Activated naive CD4-positive, alpha-beta T cell treated with anti-CD3 and anti-CD28 coated beads, Interleukin-2, amount 10 ng/mL, durations not matched to agents 7 days and 5 days (primary cell): Measurements from ENCODE around the gene URAD.

Experiments
- CTCF ChIA-PET: fragments of 350-600 bp; sonication (Branson Sonifier 250); formaldehyde crosslinking; loops from one replicate; lab custom pipeline; 2021; ENCODE audit warnings: antibody characterized with exemption; lab: Charles Lee
- DNase-seq: peaks from one replicate; pipeline ENCODE4 v3.0.0-alpha.2; 2020
- H3K27ac Mint-ChIP-seq: one replicate; pipeline ENCODE4 v1.8.0; 2021; ENCODE audit warnings: mild to moderate bottlenecking, moderate library complexity, mixed read lengths
- H3K27me3 Mint-ChIP-seq: one replicate; pipeline ENCODE4 v1.8.0; 2021; ENCODE audit warnings: mild to moderate bottlenecking, mixed read lengths
- H3K36me3 Mint-ChIP-seq: one replicate; pipeline ENCODE4 v1.8.0; 2021; ENCODE audit warnings: mixed read lengths
- H3K4me1 Mint-ChIP-seq: one replicate; pipeline ENCODE4 v1.8.0; 2021; ENCODE audit warnings: mixed read lengths
- H3K4me3 Mint-ChIP-seq: one replicate; pipeline ENCODE4 v1.8.0; 2021; ENCODE audit warnings: mild to moderate bottlenecking, moderate library complexity, mixed read lengths
- H3K9me3 Mint-ChIP-seq: one replicate; pipeline ENCODE4 v1.8.0; 2021; ENCODE audit warnings: mixed read lengths

Gene URAD

DNA sequence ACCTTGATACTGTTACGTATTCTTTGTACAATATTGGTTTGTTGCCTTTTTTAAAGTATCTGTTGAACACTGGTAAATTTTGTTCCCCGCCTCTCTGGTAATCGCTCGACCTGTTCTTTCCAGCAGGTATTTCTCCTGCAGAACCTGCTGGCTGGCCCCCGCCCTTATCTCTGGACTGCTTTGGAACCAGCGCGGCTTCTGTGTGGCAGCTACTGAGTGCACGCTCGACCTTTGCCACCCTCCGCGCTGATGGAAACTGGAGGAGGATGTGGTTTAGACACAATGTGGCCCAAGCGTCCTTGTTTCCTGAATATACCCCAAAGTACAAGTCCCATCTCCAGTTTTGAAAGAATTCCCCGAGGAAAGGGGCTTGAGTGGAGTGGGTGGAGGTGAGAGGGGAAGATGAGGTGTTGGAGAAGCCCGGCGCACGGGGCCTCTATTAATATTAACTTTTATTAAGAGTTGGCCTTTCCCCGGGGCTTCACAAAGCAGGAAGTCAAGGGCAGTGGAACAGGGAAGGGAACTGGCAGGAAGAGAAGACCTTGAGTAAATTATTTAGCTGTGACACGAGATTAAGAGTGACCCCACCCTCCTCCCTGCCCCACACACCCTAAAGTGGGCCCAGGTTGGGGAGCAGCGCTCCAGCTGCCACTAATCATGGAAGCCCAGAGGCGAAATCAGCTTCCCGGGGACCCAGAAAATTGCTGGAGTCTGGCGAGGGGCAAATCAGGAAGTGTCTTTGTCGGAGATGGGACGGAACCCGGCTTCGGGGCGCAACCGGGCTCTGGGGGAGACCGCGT is 35.4 kb downstream of the URAD start:
- peaks cover 1% of the 10 kb centered on the region for H3K36me3 Mint-ChIP-seq
- DNase-seq = no peak
- no peak overlapping the region for H3K27ac Mint-ChIP-seq
- H3K27me3 Mint-ChIP-seq = peaks cover 73% of the 10 kb centered on the region
- peaks cover 13% of the 10 kb centered on the region for H3K4me1 Mint-ChIP-seq
- CTCF ChIA-PET = interaction anchor here (0.8 to 7.0 kb wide), 18 partner anchors 12 to 968 kb away, joined by 3 to 41 read pairs (median 4); no protein-coding TSS in a partner anchor
- no peaks in the 10 kb centered on the region for H3K9me3 Mint-ChIP-seq
- peak overlapping the region; percentile 60 for H3K4me3 Mint-ChIP-seq

DNA sequence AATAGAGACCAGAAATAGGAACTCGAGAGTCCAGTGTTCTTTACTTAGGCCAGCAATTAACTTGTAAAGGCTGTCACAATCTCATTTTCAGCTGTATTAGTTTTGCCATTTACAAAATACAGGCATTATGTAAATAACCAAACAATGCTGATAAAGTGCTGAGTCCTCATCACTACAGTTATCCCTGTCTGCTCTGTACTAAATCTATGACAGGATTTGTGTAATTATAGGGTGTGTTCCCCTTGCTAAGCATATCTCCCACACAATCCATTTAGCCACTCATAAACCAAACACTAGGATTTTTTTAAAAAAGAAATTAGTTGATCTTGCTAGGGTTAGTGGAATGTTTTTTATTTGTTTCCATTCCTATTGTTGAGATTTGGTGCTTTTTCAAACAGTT is 45.5 kb downstream of the URAD start:
- Mint-ChIP-seq H3K27me3 (peaks cover 18% of the 10 kb centered on the region), H3K4me1 (no peaks in the 10 kb centered on the region), H3K9me3 (peaks cover 2% of the 10 kb centered on the region), H3K4me3 (no peak overlapping the region), H3K27ac (no peak overlapping the region), H3K36me3 (no peaks in the 10 kb centered on the region)
- CTCF ChIA-PET = interaction anchor here (1.4 to 1.6 kb wide), 2 partner anchors 10 to 11 kb away, joined by 3 to 4 read pairs; no protein-coding TSS in a partner anchor
- DNase-seq = no peak

DNA sequence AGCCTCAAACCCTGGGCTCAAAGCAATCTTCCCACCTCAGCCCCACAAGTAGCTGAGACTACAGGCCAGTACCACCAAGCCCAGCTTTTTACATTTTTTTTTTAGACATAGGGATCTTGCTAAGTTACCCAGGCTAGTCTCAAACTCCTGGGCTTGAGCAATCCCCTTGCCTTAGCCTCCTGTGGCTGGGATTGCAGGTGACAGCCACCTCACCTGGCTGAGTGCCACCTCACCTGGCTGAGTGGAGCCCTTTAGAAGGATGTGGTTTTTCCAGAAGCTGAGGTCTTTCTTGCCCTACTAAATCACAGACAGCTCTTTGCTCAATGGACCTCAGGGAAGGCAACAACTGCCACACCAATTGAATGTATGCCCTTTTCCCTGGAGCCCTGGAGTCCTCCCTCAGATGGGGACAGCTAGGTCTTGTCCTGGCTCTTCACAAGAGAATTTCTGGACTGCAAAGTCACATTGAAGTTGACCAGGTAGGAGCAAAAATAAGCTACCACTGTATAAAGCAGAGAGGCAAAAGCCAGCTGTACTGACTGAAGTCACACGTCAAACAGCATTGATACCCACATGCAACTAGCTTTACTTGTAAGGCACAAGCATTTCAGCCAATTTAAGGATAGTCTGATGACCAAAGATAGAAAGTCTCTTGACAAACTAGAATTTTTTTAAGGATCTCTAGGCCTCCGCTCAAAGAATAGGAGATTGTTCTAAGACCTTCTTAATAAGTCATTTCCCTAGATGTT is 54.7 kb downstream of the URAD start:
- Mint-ChIP-seq H3K27ac (no peak overlapping the region), H3K27me3 (peaks cover 44% of the 10 kb centered on the region), H3K36me3 (no peaks in the 10 kb centered on the region), H3K9me3 (no peaks in the 10 kb centered on the region), H3K4me1 (no peaks in the 10 kb centered on the region), H3K4me3 (no peak overlapping the region)
- CTCF ChIA-PET = interaction anchor here (0.6 to 1.3 kb wide), 5 partner anchors 9 to 64 kb away, joined by 3 to 4 read pairs (median 3); no protein-coding TSS in a partner anchor
- no peak for DNase-seq

DNA sequence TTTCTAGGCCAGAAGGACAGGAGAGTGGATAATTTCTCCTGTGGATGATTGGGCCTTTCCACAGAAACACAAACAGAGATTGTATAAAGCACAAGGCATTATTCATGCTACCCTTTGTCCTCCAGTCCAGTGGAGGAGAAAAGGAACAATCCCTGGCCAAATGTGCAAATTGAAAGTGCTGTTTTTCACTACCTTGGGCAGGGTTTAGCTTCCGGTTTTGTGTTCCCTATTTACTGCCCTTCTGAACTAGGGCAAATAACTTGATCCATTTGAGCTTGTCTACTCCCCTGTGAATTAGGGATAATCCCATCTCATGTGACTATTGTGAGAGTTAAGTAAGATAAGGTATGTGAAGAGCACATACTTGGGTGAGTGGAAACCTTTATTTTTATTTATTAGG is 55.4 kb downstream of the URAD start:
- H3K27ac Mint-ChIP-seq = no peak overlapping the region
- no peaks in the 10 kb centered on the region for H3K4me1 Mint-ChIP-seq
- CTCF ChIA-PET = interaction anchor here (0.6 to 1.3 kb wide), 5 partner anchors 10 to 64 kb away, joined by 3 to 4 read pairs (median 3); no protein-coding TSS in a partner anchor
- H3K9me3 Mint-ChIP-seq = no peaks in the 10 kb centered on the region
- DNase-seq = no peak
- H3K36me3 Mint-ChIP-seq = no peaks in the 10 kb centered on the region
- peaks cover 51% of the 10 kb centered on the region for H3K27me3 Mint-ChIP-seq
- no peak overlapping the region for H3K4me3 Mint-ChIP-seq

DNA sequence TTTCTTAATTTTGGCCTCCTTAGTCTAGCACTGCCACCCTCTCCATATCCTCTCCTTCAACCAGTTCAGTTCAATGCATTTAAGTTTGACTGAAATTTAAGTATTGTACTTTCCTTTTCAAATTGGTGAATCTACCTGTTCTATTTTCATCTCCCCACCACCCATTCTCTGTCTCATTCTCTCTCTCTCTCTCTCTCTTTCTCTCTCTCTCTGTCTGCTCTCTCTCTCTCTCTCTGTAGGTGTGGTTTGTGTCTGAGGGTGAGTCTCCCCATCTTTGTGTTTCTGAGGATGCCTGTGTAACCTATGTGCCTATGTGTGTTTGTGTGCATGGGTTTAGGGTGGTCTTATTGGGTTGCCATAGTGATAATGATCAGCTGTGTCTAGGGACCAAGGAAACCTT is 58.6 kb downstream of the URAD start:
- H3K4me3 Mint-ChIP-seq = no peak overlapping the region
- no peak overlapping the region for H3K27ac Mint-ChIP-seq
- CTCF ChIA-PET = interaction anchor here (1.2 kb wide), 1 partner anchor 24 kb away, joined by 3 read pairs; no protein-coding TSS in a partner anchor
- H3K9me3 Mint-ChIP-seq = no peaks in the 10 kb centered on the region
- no peaks in the 10 kb centered on the region for H3K36me3 Mint-ChIP-seq
- no peak for DNase-seq
- H3K27me3 Mint-ChIP-seq = peaks cover 80% of the 10 kb centered on the region
- peaks cover 4% of the 10 kb centered on the region for H3K4me1 Mint-ChIP-seq

DNA sequence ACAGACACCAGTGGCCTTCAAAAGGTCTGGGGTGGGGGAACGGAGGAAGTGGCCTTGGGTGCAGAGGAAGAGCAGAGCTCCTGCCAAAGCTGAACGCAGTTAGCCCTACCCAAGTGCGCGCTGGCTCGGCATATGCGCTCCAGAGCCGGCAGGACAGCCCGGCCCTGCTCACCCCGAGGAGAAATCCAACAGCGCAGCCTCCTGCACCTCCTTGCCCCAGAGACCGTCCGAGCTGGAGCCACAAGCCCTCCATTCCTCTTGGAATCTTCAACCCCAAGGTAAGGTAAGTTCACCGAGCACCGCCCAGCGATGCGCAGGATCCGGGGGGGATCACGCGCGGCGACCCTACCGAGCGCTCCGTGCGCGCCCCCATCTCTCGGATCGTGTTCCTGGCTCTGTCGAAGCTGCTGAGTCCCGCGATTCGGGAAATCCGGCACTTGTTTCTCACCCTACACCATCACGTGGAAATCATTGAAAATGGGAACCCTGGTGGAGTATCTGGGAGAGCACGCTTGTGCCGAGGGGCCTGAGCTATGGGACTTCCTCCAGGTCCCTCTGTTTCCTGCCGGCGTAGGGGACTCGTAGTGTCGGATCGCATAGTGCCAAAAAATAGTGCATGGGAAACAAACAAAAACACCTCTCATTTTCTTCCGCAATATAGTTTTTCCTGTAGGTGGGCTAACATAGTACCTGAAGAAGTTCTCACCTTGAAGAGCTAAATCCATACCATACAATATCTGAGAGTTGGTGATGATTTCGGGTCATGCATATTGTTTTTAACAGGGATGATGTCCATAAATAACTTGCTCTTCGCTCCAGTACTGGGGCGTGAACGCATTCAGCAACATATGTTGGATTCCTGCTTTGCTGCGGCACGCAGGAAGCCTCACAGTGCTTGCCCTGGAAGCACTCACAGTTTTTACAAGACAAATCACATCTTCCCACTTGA is 59.4 kb downstream of the URAD start:
- no peak overlapping the region for H3K4me3 Mint-ChIP-seq
- CTCF ChIA-PET = interaction anchor here (0.8 to 1.2 kb wide), 2 partner anchors 24 to 567 kb away, joined by 3 read pairs; no protein-coding TSS in a partner anchor
- peak overlapping the region; percentile 11 for H3K27ac Mint-ChIP-seq
- H3K27me3 Mint-ChIP-seq = peaks cover 88% of the 10 kb centered on the region
- DNase-seq = no peak
- H3K4me1 Mint-ChIP-seq = peaks cover 4% of the 10 kb centered on the region
- H3K36me3 Mint-ChIP-seq = peaks cover 1% of the 10 kb centered on the region
- no peaks in the 10 kb centered on the region for H3K9me3 Mint-ChIP-seq

DNA sequence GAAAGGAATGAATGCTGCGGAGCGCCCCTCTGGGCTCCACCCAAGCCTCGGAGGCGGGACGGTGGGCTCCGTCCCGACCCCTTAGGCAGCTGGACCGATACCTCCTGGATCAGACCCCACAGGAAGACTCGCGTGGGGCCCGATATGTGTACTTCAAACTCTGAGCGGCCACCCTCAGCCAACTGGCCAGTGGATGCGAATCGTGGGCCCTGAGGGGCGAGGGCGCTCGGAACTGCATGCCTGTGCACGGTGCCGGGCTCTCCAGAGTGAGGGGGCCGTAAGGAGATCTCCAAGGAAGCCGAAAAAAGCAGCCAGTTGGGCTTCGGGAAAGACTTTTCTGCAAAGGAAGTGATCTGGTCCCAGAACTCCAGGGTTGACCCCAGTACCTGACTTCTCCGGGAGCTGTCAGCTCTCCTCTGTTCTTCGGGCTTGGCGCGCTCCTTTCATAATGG is 60.1 kb downstream of the URAD start:
- H3K4me1 Mint-ChIP-seq = peaks cover 6% of the 10 kb centered on the region
- H3K4me3 Mint-ChIP-seq = no peak overlapping the region
- CTCF ChIA-PET = interaction anchor here (0.8 kb wide), 1 partner anchor 566 kb away, joined by 3 read pairs; no protein-coding TSS in a partner anchor
- peaks cover 1% of the 10 kb centered on the region for H3K36me3 Mint-ChIP-seq
- peaks cover 89% of the 10 kb centered on the region for H3K27me3 Mint-ChIP-seq
- no peaks in the 10 kb centered on the region for H3K9me3 Mint-ChIP-seq
- peak overlapping the region; percentile 11 for H3K27ac Mint-ChIP-seq
- DNase-seq = no peak
